AG04449 (cell line): ENCODE data around the gene MACROH2A1.

ENCODE experiments used
- CTCF ChIA-PET: fragments of 350-600 bp; formaldehyde crosslinking; extraction: SDS; loops from one replicate; lab custom pipeline; 2021; ENCODE audit warnings: antibody characterized with exemption; lab: Yijun Ruan, JAX
- POLR2A ChIA-PET: fragments of 400-600, 350-600 bp; formaldehyde crosslinking; extraction: SDS; loops from one replicate; lab custom pipeline; 2020; ENCODE audit warnings: antibody characterized with exemption, inconsistent platforms; lab: Yijun Ruan, JAX
- DNase-seq: peaks from one replicate; pipeline ENCODE4 v3.0.0-alpha.2; 2010; ENCODE audit warnings: low read depth, low spot score
- H3K4me3 ChIP-seq: 2 replicates; pipeline ENCODE4 v1.5.1; 2011; ENCODE audit warnings: low read depth, mild to moderate bottlenecking, control low read depth, low read length
- TF ChIP-seq, protein P1 (sequence below): IDR thresholded peaks from one replicate; pipeline ENCODE4 v1.5.1; 2011; ENCODE audit warnings: mild to moderate bottlenecking, moderate library complexity, low read length, control low read depth, inconsistent platforms; ENCODE audit not compliant: insufficient read depth; ENCODE audit errors: missing control alignments

Gene MACROH2A1

DNA sequence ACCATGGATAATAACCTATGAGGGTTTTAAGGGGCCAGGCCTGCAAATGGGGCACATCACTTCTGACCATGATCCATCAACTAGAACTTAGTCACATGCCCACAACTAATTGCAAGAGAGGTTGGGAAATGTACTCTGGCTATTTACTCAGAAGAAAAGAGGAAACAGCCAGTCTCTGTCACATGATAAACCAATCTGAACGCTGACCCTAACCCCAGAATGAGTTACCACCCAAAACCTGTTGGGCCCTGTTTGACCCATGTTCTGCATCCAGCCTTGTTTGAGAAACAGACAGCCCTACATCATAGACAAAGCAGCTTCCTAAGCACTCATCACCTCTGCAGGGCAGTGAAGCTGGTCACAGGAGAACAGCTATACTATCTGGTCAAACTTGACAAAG is 5.8 kb downstream of the MACROH2A1 start:
- CTCF ChIA-PET: interaction anchor here (1.0 to 1.3 kb wide), 3 partner anchors 32 to 47 kb away, joined by 3 to 5 read pairs (median 3); no protein-coding TSS in a partner anchor
- H3K4me3 ChIP-seq: no peak overlapping the region
- TF ChIP-seq, protein P1, sequence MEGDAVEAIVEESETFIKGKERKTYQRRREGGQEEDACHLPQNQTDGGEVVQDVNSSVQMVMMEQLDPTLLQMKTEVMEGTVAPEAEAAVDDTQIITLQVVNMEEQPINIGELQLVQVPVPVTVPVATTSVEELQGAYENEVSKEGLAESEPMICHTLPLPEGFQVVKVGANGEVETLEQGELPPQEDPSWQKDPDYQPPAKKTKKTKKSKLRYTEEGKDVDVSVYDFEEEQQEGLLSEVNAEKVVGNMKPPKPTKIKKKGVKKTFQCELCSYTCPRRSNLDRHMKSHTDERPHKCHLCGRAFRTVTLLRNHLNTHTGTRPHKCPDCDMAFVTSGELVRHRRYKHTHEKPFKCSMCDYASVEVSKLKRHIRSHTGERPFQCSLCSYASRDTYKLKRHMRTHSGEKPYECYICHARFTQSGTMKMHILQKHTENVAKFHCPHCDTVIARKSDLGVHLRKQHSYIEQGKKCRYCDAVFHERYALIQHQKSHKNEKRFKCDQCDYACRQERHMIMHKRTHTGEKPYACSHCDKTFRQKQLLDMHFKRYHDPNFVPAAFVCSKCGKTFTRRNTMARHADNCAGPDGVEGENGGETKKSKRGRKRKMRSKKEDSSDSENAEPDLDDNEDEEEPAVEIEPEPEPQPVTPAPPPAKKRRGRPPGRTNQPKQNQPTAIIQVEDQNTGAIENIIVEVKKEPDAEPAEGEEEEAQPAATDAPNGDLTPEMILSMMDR: no peak
- no peak for DNase-seq
- POLR2A ChIA-PET: no interaction called here

GRCh38 chr5:135392256-135392655 is 6.8 kb downstream of the MACROH2A1 start:
- TF ChIP-seq, protein P1: no peak
- POLR2A ChIA-PET: no interaction called here
- CTCF ChIA-PET: interaction anchor here (0.6 to 2.1 kb wide), 5 partner anchors 23 to 65 kb away, joined by 3 to 5 read pairs (median 3); no protein-coding TSS in a partner anchor
- no peak overlapping the region for H3K4me3 ChIP-seq
- peak; percentile 82 for DNase-seq

DNA sequence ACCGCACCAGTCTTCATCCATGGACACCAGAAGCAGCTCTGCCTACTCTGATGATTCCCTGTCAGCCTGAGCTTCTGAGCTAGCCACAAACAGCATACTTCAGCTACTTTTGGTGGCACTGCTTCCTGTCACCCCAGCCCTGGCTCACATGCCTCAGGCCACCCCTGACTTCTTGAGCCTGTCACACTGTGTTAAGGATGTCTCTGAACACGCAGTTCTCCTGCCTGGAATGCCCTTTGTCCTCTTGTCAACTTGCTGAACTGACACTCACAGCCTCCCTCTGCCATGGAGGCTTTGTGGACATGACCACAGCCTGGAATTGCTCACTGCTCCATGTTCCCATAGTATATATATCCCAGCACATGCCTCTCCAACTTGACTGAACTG is 7.2 kb downstream of the MACROH2A1 start:
- TF ChIP-seq, protein P1: no peak
- ChIA-PET POLR2A (interaction anchor here (1.2 kb wide), 2 partner anchors 13 to 161 kb away, joined by 3 to 5 read pairs; no protein-coding TSS in a partner anchor), CTCF (interaction anchor here (0.6 to 2.1 kb wide), 10 partner anchors 9 to 70 kb away, joined by 3 to 5 read pairs (median 4); no protein-coding TSS in a partner anchor)
- no peak overlapping the region for H3K4me3 ChIP-seq
- no peak for DNase-seq

- peak overlapping the region; percentile 9; the same call in 1 of the 2 replicates for H3K4me3 ChIP-seq
- ChIA-PET POLR2A (interaction anchor here (0.6 to 1.2 kb wide), 4 partner anchors 12 to 161 kb away, joined by 3 to 5 read pairs (median 4); no protein-coding TSS in a partner anchor), CTCF (interaction anchor here (0.6 to 2.1 kb wide), 9 partner anchors 9 to 71 kb away, joined by 3 to 5 read pairs (median 4); no protein-coding TSS in a partner anchor)
- peak; percentile 82 for DNase-seq
- TF ChIP-seq, protein P1: no peak
Observed at GRCh38 chr5:135391116-135391868, 7.7 kb downstream of the MACROH2A1 start.

DNA sequence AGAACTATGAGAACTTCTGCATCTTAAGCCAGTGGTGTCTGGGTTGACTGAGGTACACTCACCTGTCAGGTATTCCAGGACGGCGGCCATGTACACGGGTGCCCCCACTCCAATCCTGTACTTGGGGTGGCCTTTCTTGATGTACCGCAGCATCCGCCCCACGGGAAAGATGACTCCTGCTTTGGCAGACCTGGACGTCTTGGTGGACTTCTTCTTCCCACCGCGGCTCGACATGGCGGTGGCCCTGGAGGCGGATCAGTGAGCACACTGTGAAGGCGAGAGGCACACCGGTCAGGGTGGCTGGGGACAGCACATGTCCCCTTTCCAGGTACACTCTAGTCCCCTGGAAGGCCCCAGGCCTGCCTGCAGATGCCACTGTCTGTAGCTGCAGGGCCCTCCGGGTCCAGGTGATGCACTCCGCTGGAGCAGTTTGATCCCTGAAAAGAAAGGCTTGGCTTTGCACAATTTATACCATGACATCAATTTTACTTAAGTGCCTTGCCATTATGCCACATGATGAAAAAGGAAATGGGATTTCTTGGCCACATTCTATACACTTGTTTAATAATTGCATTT is 10.1 kb downstream of the MACROH2A1 start:
- no peak overlapping the region for H3K4me3 ChIP-seq
- ChIA-PET CTCF (no interaction called here), POLR2A (no interaction called here)
- TF ChIP-seq, protein P1: no peak
- no peak for DNase-seq

DNA sequence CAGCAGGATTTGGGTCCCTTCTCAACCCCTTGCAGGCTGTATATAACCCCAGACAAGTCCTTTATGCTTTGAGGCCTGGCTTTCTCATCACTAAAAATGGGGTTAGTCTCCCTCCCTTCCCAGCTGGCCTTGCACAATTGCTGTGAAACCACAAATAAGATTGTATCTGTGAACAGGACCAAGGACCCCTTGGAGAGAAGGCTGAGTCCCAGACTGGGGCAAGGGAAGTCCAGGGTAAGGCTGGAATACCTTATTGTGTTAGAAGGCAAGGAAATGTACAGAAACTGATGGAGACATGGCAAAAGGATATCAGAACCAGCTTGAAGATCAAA is 11.4 kb downstream of the MACROH2A1 start:
- ChIA-PET POLR2A (interaction anchor here (1.1 kb wide), 1 partner anchor 354 kb away, joined by 3 read pairs; no protein-coding TSS in a partner anchor), CTCF (no interaction called here)
- TF ChIP-seq, protein P1: no peak
- H3K4me3 ChIP-seq: no peak overlapping the region
- no peak for DNase-seq
